ENCODE measurements around the gene IL22RA1.

The IL22RA1 gene

GRCh38 chr1:24091971-24092482 is 50.9 kb downstream of the IL22RA1 start:
- DNase-seq (ENCODE audit: low spot score in 2 of 2) (no peak), ATAC-seq (peak; percentile 75)
- Mint-ChIP-seq H3K36me3 (no peaks in the 10 kb centered on the region), H3K4me3 (no peak overlapping the region), H3K9me3 (no peaks in the 10 kb centered on the region), H3K4me1 (no peaks in the 10 kb centered on the region), H3K27ac (no peak overlapping the region)

GRCh38 chr1:24090736-24091135 is 52.2 kb downstream of the IL22RA1 start:
- ATAC-seq, result no peak
- Mint-ChIP-seq H3K9me3 (no peaks in the 10 kb centered on the region), H3K36me3 (no peaks in the 10 kb centered on the region), H3K4me3 (no peak overlapping the region), H3K4me1 (no peaks in the 10 kb centered on the region), H3K27ac (no peak overlapping the region)
- no peak for DNase-seq (ENCODE audit: low spot score in 2 of 2)

GRCh38 chr1:24089743-24090555 is 53.0 kb downstream of the IL22RA1 start:
- no peaks in the 10 kb centered on the region for H3K4me1 Mint-ChIP-seq
- no peak for DNase-seq (ENCODE audit: low spot score in 2 of 2)
- H3K9me3 Mint-ChIP-seq, result no peaks in the 10 kb centered on the region
- no peak overlapping the region for H3K27ac Mint-ChIP-seq
- H3K4me3 Mint-ChIP-seq, result no peak overlapping the region
- no peak for ATAC-seq
- H3K36me3 Mint-ChIP-seq, result no peaks in the 10 kb centered on the region

GRCh38 chr1:24089027-24089742 is 53.8 kb downstream of the IL22RA1 start:
- H3K36me3 Mint-ChIP-seq, result no peaks in the 10 kb centered on the region
- no peaks in the 10 kb centered on the region for H3K9me3 Mint-ChIP-seq
- no peaks in the 10 kb centered on the region for H3K4me1 Mint-ChIP-seq
- no peak for ATAC-seq
- DNase-seq (ENCODE audit: low spot score in 2 of 2), result no peak
- H3K4me3 Mint-ChIP-seq, result no peak overlapping the region
- H3K27ac Mint-ChIP-seq, result peak overlapping the region; percentile 24

- no peak for DNase-seq (ENCODE audit: low spot score in 2 of 2)
- Mint-ChIP-seq H3K4me3 (no peak overlapping the region), H3K9me3 (no peaks in the 10 kb centered on the region), H3K4me1 (no peaks in the 10 kb centered on the region), H3K36me3 (no peaks in the 10 kb centered on the region), H3K27ac (no peak overlapping the region)
- ATAC-seq, result no peak
These were observed 56.5 kb downstream of the IL22RA1 start for GRCh38 chr1:24086466-24086865.

- Mint-ChIP-seq H3K36me3 (no peaks in the 10 kb centered on the region), H3K4me3 (no peak overlapping the region), H3K4me1 (no peaks in the 10 kb centered on the region), H3K27ac (no peak overlapping the region), H3K9me3 (no peaks in the 10 kb centered on the region)
- no peak for ATAC-seq
- DNase-seq (ENCODE audit: low spot score in 2 of 2), result no peak
These were observed 57.4 kb downstream of the IL22RA1 start for GRCh38 chr1:24085546-24085945.

- Mint-ChIP-seq H3K4me1 (no peaks in the 10 kb centered on the region), H3K9me3 (no peaks in the 10 kb centered on the region), H3K36me3 (no peaks in the 10 kb centered on the region), H3K4me3 (no peak overlapping the region), H3K27ac (no peak overlapping the region)
- ATAC-seq (no peak), DNase-seq (ENCODE audit: low spot score in 2 of 2) (no peak)
These were observed 57.9 kb downstream of the IL22RA1 start for GRCh38 chr1:24085007-24085406.

- H3K36me3 Mint-ChIP-seq, result no peaks in the 10 kb centered on the region
- no peak overlapping the region for H3K27ac Mint-ChIP-seq
- H3K4me3 Mint-ChIP-seq, result no peak overlapping the region
- DNase-seq (ENCODE audit: low spot score in 2 of 2) (no peak), ATAC-seq (no peak)
- H3K4me1 Mint-ChIP-seq, result no peaks in the 10 kb centered on the region
- no peaks in the 10 kb centered on the region for H3K9me3 Mint-ChIP-seq
These were observed 58.9 kb downstream of the IL22RA1 start for GRCh38 chr1:24084050-24084449.

GRCh38 chr1:24082372-24082771 is 60.6 kb downstream of the IL22RA1 start:
- Mint-ChIP-seq H3K36me3 (no peaks in the 10 kb centered on the region), H3K27ac (no peak overlapping the region), H3K4me1 (no peaks in the 10 kb centered on the region), H3K9me3 (no peaks in the 10 kb centered on the region), H3K4me3 (no peak overlapping the region)
- no peak for DNase-seq (ENCODE audit: low spot score in 2 of 2)
- no peak for ATAC-seq

GRCh38 chr1:24081190-24081589 is 61.8 kb downstream of the IL22RA1 start:
- H3K36me3 Mint-ChIP-seq, result no peaks in the 10 kb centered on the region
- no peaks in the 10 kb centered on the region for H3K9me3 Mint-ChIP-seq
- ATAC-seq, result no peak
- H3K4me1 Mint-ChIP-seq, result no peaks in the 10 kb centered on the region
- DNase-seq (ENCODE audit: low spot score in 2 of 2), result no peak
- peak overlapping the region; percentile 46 for H3K27ac Mint-ChIP-seq
- H3K4me3 Mint-ChIP-seq, result no peak overlapping the region

- no peaks in the 10 kb centered on the region for H3K4me1 Mint-ChIP-seq
- no peak overlapping the region for H3K4me3 Mint-ChIP-seq
- DNase-seq (ENCODE audit: low spot score in 2 of 2) (no peak), ATAC-seq (no peak)
- H3K27ac Mint-ChIP-seq, result no peak overlapping the region
- no peaks in the 10 kb centered on the region for H3K36me3 Mint-ChIP-seq
- no peaks in the 10 kb centered on the region for H3K9me3 Mint-ChIP-seq
These were observed 62.8 kb downstream of the IL22RA1 start for GRCh38 chr1:24080131-24080530.

- H3K9me3 Mint-ChIP-seq, result no peaks in the 10 kb centered on the region
- H3K36me3 Mint-ChIP-seq, result no peaks in the 10 kb centered on the region
- H3K27ac Mint-ChIP-seq, result no peak overlapping the region
- ATAC-seq, result no peak
- no peak for DNase-seq (ENCODE audit: low spot score in 2 of 2)
- no peak overlapping the region for H3K4me3 Mint-ChIP-seq
- H3K4me1 Mint-ChIP-seq, result no peaks in the 10 kb centered on the region
These were observed 65.5 kb downstream of the IL22RA1 start for GRCh38 chr1:24077278-24077978.

GRCh38 chr1:24075946-24076345 is 67.0 kb downstream of the IL22RA1 start:
- H3K9me3 Mint-ChIP-seq, result no peaks in the 10 kb centered on the region
- no peak overlapping the region for H3K27ac Mint-ChIP-seq
- H3K36me3 Mint-ChIP-seq, result no peaks in the 10 kb centered on the region
- H3K4me1 Mint-ChIP-seq, result no peaks in the 10 kb centered on the region
- ATAC-seq (no peak), DNase-seq (ENCODE audit: low spot score in 2 of 2) (no peak)
- no peak overlapping the region for H3K4me3 Mint-ChIP-seq

- H3K27ac Mint-ChIP-seq, result no peak overlapping the region
- H3K9me3 Mint-ChIP-seq, result no peaks in the 10 kb centered on the region
- DNase-seq (ENCODE audit: low spot score in 2 of 2), result no peak
- ATAC-seq, result no peak
- H3K36me3 Mint-ChIP-seq, result no peaks in the 10 kb centered on the region
- H3K4me1 Mint-ChIP-seq, result no peaks in the 10 kb centered on the region
- H3K4me3 Mint-ChIP-seq, result no peak overlapping the region
These were observed 67.4 kb downstream of the IL22RA1 start for GRCh38 chr1:24075590-24075854.

- no peaks in the 10 kb centered on the region for H3K4me1 Mint-ChIP-seq
- no peak overlapping the region for H3K4me3 Mint-ChIP-seq
- no peak for ATAC-seq
These were observed 67.9 kb downstream of the IL22RA1 start for GRCh38 chr1:24074817-24075589.

More at GRCh38 chr1:24074817-24075589, 67.9 kb downstream of the IL22RA1 start:
- no peak overlapping the region for H3K27ac Mint-ChIP-seq
- no peaks in the 10 kb centered on the region for H3K9me3 Mint-ChIP-seq
- DNase-seq (ENCODE audit: low spot score in 2 of 2), result no peak
- no peaks in the 10 kb centered on the region for H3K36me3 Mint-ChIP-seq
